Stomach smooth muscle (tissue), 2 donors: ENCODE data around the gene DNASE1L1.

Experiments
- H3K27ac ChIP-seq: one replicate; pipeline ENCODE4 v1.7.0; 2013; ENCODE audit warnings: mild to moderate bottlenecking, low read length, inconsistent platforms
- H3K27me3 ChIP-seq, 2 donors: one replicate each; pipeline ENCODE4 v1.7.0; 2013; ENCODE audit warnings: low read length in 2 of 2; ENCODE audit not compliant: insufficient read depth in 2 of 2, control insufficient read depth in 1 of 2
- H3K36me3 ChIP-seq, 2 donors: one replicate each; pipeline ENCODE4 v1.7.0; 2013; ENCODE audit warnings: low read length in 2 of 2; ENCODE audit not compliant: control insufficient read depth in 2 of 2, insufficient read depth in 2 of 2
- H3K4me1 ChIP-seq: one replicate; pipeline ENCODE4 v1.7.0; 2013; ENCODE audit warnings: low read length; ENCODE audit not compliant: control insufficient read depth, insufficient read depth
- H3K4me3 ChIP-seq, 2 donors: one replicate each; pipeline ENCODE4 v1.7.0; 2013; ENCODE audit warnings: low read length in 2 of 2
- H3K9ac ChIP-seq, 2 donors: one replicate each; pipeline ENCODE4 v1.7.0; 2013; ENCODE audit warnings: low read length in 2 of 2, mild to moderate bottlenecking in 1 of 2
- H3K9me3 ChIP-seq, 2 donors: one replicate each; pipeline ENCODE4 v1.7.0; 2013; ENCODE audit warnings: low read length in 2 of 2; ENCODE audit not compliant: control insufficient read depth in 2 of 2
- donor health status: healthy.
- donor health status: Pancreatic carcinoma.

DNASE1L1 gene

DNA sequence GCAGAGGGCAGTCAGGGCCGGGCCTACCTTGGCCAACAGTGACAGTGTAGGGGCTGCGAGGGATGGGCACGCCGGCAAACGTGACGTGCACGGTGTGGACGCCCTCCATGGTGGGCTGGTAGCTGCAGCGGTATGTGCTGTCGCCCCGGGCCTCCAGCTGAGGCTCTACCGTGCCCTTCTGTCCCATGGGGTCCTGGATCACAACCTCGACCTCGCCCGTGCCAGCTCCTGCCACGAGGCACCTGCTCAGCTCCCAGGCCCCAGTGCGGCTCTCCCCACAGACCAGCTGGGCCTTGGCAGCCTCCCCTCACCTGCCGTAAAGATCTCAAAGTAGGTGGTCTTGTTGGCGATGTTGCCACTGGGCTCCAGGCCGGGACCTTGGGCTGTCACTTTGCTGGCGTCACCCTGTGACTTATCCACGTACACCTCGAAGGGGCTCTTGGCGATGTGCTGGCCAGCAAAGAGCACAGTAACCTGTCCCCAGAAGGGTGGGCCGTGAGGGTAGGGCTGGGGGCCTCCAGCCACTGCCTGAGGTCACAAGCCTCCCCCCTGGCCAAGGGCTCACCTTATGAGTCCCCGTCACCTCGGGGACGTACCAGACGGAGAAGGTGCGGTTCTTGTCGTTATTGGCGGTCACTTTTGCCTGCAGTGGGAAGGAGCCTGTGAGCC, 42.9 kb downstream of the DNASE1L1 start:
- H3K9me3 ChIP-seq, result no peaks in the 10 kb centered on the region
- H3K4me1 ChIP-seq, result peaks cover 61% of the 10 kb centered on the region
- peak overlapping the region in 1 of 2 donors; percentile 69 for H3K4me3 ChIP-seq
- peaks cover 50 to 56% of the 10 kb centered on the region in 2 donors for H3K36me3 ChIP-seq
- peaks cover 0 to 3% of the 10 kb centered on the region in 2 donors for H3K27me3 ChIP-seq
- H3K9ac ChIP-seq, result peak overlapping the region; percentile 33 to 90
- peak overlapping the region; percentile 99 for H3K27ac ChIP-seq

DNA sequence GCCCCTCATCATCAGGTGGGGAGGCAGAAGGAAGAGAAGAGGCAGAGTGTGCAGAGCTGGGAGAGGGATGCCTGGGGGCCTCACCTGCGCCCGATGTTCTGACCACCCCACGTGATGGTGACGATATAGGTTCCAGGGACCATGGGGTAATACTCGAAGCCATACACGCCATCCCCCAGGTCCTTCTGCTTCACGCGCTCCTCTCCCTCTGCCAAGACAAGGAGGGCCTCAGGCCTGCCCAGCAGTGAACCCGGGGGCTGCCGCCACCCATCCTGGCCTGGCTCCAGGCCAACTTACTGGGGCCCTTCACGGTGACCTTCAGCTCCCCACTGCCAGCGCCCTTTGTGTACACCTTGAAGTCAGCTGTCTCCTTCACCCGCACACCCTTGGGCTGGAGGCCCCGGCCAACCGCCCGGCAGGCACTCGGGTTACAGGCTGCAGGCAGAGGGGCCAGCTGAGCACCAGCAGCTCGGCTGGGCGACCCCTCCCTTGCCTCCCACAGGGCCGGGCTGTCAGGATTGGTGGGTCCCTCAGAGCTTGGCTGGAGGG, 43.9 kb downstream of the DNASE1L1 start:
- Histone ChIP-seq H3K27ac (peak overlapping the region; percentile 99), H3K9me3 (no peaks in the 10 kb centered on the region), H3K27me3 (peaks cover 0 to 3% of the 10 kb centered on the region in 2 donors), H3K4me3 (no peak overlapping the region), H3K4me1 (peaks cover 62% of the 10 kb centered on the region), H3K9ac (no peak overlapping the region), H3K36me3 (peaks cover 50 to 55% of the 10 kb centered on the region in 2 donors)

DNA sequence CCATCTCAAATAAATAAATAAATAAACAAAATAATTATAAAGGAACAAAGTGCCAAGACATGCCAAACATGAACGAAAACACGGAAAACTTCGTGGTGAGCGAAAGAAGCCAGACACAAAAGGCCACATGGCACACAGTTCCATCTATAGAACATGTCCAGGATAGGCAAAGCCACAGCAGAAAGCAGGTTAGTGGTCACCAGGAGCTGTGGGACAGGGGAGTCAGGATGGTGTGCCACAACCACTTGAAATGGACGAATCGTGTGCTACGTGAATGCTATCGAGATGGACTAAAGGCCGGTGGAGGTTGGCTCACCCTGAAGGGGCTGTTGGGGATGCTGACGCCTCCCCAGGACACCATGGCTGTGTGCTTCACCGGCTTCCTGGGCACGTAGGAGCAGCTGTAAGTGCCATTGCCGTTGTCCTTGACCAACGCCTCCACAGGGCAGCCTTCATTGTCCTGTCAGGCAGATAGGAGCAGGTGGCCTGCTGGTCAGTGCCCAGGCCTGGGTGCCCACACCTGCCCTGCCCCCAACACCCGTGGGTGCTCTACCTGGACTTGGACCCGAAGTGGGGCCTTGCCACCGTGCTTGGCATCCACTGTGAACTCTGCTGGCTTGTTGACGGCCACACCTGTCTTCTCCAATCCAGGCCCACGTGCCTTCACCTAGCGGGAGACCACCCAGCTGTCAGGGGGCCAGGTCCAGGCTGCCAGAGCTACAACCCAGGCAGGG, 45.2 kb downstream of the DNASE1L1 start:
- H3K9ac ChIP-seq, result no peak overlapping the region
- no peaks in the 10 kb centered on the region for H3K9me3 ChIP-seq
- H3K4me1 ChIP-seq, result peaks cover 72% of the 10 kb centered on the region
- peaks cover 0 to 2% of the 10 kb centered on the region in 2 donors for H3K27me3 ChIP-seq
- peak overlapping the region; percentile 99 for H3K27ac ChIP-seq
- peak overlapping the region in 1 of 2 donors; percentile 29 for H3K4me3 ChIP-seq
- H3K36me3 ChIP-seq, result peaks cover 51 to 63% of the 10 kb centered on the region in 2 donors

DNA sequence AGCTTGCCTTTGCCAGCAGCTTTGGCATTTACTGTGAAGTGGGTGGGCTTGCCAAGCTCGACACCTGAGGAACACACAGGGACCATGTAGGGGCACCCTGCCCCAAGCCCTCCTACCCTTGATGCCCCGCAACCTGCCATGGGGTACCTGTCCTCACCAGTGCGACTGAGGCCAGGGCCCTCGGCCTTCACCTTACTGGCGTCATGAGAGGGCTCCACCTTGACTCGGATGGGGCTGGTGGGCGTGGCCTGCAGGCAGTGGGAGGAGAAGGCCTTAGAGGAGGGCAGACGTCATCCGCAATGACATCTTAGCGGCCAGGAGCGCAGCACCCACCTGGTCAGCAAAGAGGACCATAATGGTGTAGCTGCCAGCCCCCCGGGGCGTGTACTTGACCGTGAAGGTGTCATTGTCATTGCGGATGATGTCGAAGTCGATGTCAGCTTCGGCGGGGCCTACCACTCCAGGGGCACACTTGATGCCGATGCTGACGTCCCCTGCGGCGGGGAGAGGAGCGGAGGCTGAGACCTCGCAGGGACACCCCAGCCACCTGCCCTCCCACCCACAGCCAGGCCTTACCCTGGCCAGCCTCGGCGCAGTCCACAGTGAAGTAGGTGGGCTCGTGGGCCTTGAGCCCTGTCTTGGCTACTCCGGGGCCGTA, 46.8 kb downstream of the DNASE1L1 start:
- H3K9me3 ChIP-seq, result no peaks in the 10 kb centered on the region
- H3K36me3 ChIP-seq, result peaks cover 59 to 65% of the 10 kb centered on the region in 2 donors
- peak overlapping the region; percentile 73 for H3K27ac ChIP-seq
- peak overlapping the region in 1 of 2 donors; percentile 15 for H3K4me3 ChIP-seq
- peak overlapping the region in 1 of 2 donors; percentile 21 for H3K9ac ChIP-seq
- peaks cover 0 to 2% of the 10 kb centered on the region in 2 donors for H3K27me3 ChIP-seq
- H3K4me1 ChIP-seq, result peaks cover 69% of the 10 kb centered on the region

DNA sequence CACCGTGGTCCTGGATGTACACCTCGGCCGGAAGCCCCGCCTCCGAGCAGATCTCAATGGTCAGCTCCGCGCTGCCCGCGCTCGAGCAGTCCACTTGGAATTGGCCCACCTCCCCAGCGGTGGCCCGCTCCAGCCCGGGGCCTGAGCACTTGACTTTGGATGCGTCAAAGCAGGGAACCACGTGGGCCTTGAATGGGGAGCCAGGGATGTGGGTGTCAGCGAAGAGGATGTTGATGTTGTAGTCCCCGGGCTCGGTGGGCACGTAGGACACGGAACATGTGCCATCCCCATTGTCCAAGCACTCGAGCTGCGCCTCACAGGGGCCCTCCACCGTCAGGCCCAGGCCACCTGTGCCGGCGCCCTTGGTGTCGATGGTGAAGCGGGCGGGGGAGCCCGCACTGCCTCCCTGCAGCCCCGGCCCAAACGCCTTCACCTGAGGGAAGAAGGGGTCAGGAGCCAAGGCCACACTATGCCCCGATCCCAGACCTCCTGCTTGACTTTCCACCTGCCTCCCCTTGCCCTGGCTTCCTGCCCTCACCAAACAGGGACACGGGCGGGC, 48.8 kb downstream of the DNASE1L1 start:
- peak overlapping the region; percentile 73 for H3K27ac ChIP-seq
- H3K9me3 ChIP-seq, result no peaks in the 10 kb centered on the region
- H3K27me3 ChIP-seq, result peaks cover 0 to 3% of the 10 kb centered on the region in 2 donors
- no peak overlapping the region for H3K4me3 ChIP-seq
- peaks cover 59% of the 10 kb centered on the region for H3K4me1 ChIP-seq
- peaks cover 51 to 65% of the 10 kb centered on the region in 2 donors for H3K36me3 ChIP-seq
- no peak overlapping the region for H3K9ac ChIP-seq

DNA sequence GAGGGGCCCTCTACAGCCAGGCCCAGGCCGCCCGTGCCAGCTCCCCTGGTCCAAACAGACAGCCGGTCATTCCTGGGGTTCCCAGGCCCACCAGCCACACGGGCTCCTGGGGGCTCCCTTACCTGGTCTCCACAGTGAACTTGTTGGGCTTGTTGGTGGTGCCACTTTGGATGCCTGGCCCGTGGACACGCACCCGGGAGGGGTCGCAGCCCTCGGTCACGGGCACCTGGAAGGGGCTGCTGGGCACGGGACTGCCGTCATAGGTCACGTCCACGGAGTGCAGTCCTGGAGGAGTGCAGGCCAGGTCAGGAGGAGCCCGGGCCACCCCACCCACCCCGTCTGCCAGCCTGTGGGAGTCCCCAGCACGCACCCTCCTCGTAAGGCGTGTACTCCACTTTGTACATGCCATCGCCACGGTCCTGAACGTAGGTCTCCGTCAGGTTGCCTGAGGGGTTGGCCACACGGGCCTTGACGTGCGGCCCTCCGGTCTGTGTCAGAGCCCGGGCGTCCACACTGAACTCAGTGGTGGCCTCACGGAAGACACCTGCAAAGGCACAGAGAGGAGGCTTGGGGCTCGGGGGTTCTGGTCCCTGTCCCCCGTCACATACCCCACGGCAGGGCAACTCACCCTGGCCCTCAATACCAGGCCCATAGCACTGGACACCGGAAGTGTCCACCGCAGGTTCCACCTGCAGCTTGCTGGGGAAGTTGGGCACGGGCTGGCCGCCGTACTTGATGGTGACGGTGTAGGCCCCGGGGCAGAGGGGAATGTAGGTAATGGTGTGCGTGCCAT, 49.5 kb downstream of the DNASE1L1 start:
- H3K4me3 ChIP-seq, result no peak overlapping the region
- peaks cover 57% of the 10 kb centered on the region for H3K4me1 ChIP-seq
- H3K27ac ChIP-seq, result peak overlapping the region; percentile 73
- H3K27me3 ChIP-seq, result peaks cover 0 to 3% of the 10 kb centered on the region in 2 donors
- H3K36me3 ChIP-seq, result peaks cover 55 to 65% of the 10 kb centered on the region in 2 donors
- no peak overlapping the region for H3K9ac ChIP-seq
- H3K9me3 ChIP-seq, result no peaks in the 10 kb centered on the region

DNA sequence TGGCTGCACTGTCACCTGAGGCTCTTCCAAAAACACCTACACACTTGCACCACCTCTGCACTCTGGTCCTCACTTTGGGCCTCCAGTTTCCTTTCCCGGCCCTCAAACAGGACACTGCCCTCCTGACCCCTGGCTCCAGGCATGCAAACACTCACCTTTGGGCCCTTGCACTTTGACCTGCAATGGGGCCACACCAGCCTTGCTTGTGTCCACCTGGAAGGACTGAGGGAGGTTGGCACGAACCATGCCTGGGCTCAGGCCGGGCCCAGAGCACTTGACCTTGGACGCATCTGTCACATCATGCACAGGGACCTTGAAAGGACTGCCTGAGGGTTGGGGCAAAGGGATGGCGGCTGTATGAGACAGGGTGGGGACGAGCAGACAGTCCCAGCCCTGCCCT, 50.2 kb downstream of the DNASE1L1 start:
- Histone ChIP-seq H3K36me3 (peaks cover 54 to 65% of the 10 kb centered on the region in 2 donors), H3K9ac (no peak overlapping the region)

DNA sequence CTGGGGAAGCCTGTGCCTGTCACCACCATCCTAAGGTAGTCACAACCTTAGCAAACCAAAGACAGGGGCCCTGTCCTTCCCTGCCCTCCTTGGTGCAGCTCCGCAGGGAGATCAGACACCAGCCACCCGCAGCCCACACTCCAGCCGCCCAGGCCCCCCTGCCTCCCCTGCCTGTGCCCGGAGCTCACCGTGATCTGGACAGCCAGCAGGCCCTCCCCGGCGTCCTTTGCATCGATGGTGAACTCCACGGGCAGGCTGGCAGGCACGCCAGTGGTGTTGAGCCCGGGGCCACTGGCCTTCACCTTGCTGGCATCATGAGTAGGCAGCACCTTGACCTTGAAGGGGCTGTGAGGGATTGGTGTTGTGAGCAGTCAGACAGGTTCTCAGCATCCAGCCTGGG, 51.0 kb downstream of the DNASE1L1 start:
- H3K27ac ChIP-seq, result peak overlapping the region; percentile 73
- no peak overlapping the region for H3K4me3 ChIP-seq
- H3K36me3 ChIP-seq, result peaks cover 55 to 73% of the 10 kb centered on the region in 2 donors
- peaks cover 0 to 3% of the 10 kb centered on the region in 2 donors for H3K27me3 ChIP-seq
- peaks cover 54% of the 10 kb centered on the region for H3K4me1 ChIP-seq
- no peaks in the 10 kb centered on the region for H3K9me3 ChIP-seq
- H3K9ac ChIP-seq, result no peak overlapping the region

More for the DNA sequence above, 50.2 kb downstream of the DNASE1L1 start:
- Histone ChIP-seq H3K9me3 (no peaks in the 10 kb centered on the region), H3K27ac (peak overlapping the region; percentile 73), H3K4me1 (peaks cover 54% of the 10 kb centered on the region), H3K4me3 (no peak overlapping the region), H3K27me3 (peaks cover 0 to 2% of the 10 kb centered on the region in 2 donors)

DNA sequence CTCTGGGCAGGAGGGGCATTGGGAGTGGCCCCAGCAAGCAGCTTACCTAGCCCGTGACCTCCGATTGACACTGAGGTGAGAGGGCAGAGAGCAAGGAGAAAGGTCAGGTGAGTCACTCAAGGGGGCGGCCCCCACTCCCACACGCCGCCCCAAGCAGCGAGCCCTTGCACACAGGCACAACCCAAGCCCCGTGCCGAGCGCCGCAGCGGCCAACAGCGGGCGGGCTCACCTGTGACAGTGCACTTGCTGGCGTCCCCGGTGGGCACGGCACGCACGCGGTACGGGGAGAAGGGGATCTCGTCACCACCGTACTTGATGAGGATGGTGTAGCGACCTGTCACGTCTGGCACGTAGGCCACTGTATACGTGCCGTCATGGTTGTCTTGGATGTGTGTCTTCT, 51.8 kb downstream of the DNASE1L1 start:
- Histone ChIP-seq H3K4me3 (no peak overlapping the region), H3K27ac (peak overlapping the region; percentile 73), H3K4me1 (peaks cover 50% of the 10 kb centered on the region), H3K9me3 (no peaks in the 10 kb centered on the region), H3K9ac (no peak overlapping the region), H3K27me3 (peaks cover 0 to 3% of the 10 kb centered on the region in 2 donors), H3K36me3 (peaks cover 53 to 74% of the 10 kb centered on the region in 2 donors)
